BE2C (cell line): ENCODE data around the gene RELT.

Experiments used
- DNase-seq: peaks from one replicate; pipeline ENCODE4 v3.0.0-alpha.2; 2020
- H3K27me3 ChIP-seq: fragments of 250-450 bp; sonication (Bioruptor Pico); 2 replicates; pipeline ENCODE4 v1.5.1; 2020; ENCODE audit warnings: mild to moderate bottlenecking
- H3K36me3 ChIP-seq: fragments of 250-450 bp; sonication (Bioruptor Pico); 2 replicates; pipeline ENCODE4 v1.5.1; 2020; ENCODE audit warnings: mild to moderate bottlenecking
- H3K4me1 ChIP-seq: fragments of 250-450 bp; sonication (Bioruptor Pico); 2 replicates; pipeline ENCODE4 v1.5.1; 2020
- H3K4me3 ChIP-seq: 2 replicates; pipeline ENCODE4 v1.5.1; 2011; ENCODE audit warnings: low read depth, low read length
- H3K9me3 ChIP-seq: fragments of 250-450 bp; sonication (Bioruptor Pico); 2 replicates; pipeline ENCODE4 v1.5.1; 2020
- TF ChIP-seq, protein P1 (sequence below): IDR thresholded peaks from 2 replicates; pipeline ENCODE4 v1.5.1; 2012; ENCODE audit warnings: mild to moderate bottlenecking, low read depth, low read length

RELT gene

DNA sequence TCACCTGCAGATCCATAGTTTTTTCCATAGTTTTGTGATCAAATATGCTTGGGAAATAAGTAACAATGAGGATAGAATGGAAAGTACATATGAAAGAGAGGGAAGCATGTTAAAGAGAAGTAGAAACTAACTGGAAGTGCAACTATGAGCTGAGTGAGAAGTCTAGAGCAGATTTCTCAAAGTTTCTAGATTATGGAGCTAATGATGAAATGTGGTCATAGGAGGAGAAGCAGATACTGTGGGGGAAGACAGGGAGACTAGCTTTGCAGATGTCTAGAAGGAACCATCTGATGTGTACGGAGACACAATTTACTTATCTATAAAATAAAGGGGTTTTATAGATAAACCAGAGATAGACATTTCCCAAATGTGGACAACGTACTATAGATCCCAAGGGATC, 37.1 kb downstream of the RELT start:
- H3K4me1 ChIP-seq, result peaks cover 5% of the 10 kb centered on the region
- TF ChIP-seq, protein P1, sequence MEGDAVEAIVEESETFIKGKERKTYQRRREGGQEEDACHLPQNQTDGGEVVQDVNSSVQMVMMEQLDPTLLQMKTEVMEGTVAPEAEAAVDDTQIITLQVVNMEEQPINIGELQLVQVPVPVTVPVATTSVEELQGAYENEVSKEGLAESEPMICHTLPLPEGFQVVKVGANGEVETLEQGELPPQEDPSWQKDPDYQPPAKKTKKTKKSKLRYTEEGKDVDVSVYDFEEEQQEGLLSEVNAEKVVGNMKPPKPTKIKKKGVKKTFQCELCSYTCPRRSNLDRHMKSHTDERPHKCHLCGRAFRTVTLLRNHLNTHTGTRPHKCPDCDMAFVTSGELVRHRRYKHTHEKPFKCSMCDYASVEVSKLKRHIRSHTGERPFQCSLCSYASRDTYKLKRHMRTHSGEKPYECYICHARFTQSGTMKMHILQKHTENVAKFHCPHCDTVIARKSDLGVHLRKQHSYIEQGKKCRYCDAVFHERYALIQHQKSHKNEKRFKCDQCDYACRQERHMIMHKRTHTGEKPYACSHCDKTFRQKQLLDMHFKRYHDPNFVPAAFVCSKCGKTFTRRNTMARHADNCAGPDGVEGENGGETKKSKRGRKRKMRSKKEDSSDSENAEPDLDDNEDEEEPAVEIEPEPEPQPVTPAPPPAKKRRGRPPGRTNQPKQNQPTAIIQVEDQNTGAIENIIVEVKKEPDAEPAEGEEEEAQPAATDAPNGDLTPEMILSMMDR, result no peak
- no peak overlapping the region for H3K4me3 ChIP-seq
- no peaks in the 10 kb centered on the region for H3K9me3 ChIP-seq
- H3K36me3 ChIP-seq, result peaks cover 15% of the 10 kb centered on the region
- no peak for DNase-seq
- H3K27me3 ChIP-seq, result no peaks in the 10 kb centered on the region

DNA sequence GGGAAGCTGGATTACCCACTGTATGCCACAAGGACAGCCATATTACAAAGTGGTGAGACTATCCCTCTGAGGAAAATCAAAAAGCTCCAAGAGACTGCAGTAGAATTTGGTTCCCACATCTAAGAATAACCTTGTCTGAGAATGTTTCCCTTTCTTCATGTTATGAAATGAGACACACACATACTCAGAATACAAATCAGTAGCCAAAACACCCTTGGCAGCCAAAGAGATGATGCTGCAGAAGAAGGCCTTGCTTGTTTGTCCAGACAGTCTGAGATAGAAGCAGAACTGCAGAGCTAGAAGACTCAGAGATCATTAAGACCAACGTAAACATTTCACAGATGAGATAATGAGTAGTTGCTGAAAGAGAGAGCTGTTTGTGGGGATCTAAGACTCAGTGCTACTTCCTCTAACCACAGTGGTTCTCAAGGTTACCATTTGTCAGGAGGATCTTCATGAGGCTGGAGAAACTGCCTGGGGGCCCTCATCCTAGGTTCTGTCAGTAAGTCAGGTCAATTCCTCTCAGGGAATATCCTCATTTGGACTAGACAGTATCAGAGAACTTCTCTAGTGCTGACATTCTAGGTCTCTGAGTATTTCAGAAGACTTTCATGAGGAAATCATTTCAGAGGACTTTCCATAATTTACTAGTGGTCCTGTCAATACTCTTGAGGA, 38.9 kb downstream of the RELT start:
- DNase-seq, result no peak
- H3K27me3 ChIP-seq, result no peaks in the 10 kb centered on the region
- H3K36me3 ChIP-seq, result peaks cover 12% of the 10 kb centered on the region
- H3K9me3 ChIP-seq, result no peaks in the 10 kb centered on the region
- no peak overlapping the region for H3K4me3 ChIP-seq
- TF ChIP-seq, protein P1, result no peak
- H3K4me1 ChIP-seq, result peaks cover 5% of the 10 kb centered on the region

- TF ChIP-seq, protein P1, result no peak
- Histone ChIP-seq H3K36me3 (peaks cover 7% of the 10 kb centered on the region), H3K4me3 (no peak overlapping the region), H3K27me3 (no peaks in the 10 kb centered on the region), H3K4me1 (peaks cover 5% of the 10 kb centered on the region), H3K9me3 (no peaks in the 10 kb centered on the region)
- DNase-seq, result no peak
Measured at GRCh38 chr11:73415854-73416615, 39.8 kb downstream of the RELT start.

- H3K4me3 ChIP-seq, result no peak overlapping the region
- H3K27me3 ChIP-seq, result no peaks in the 10 kb centered on the region
- H3K36me3 ChIP-seq, result peaks cover 7% of the 10 kb centered on the region
- TF ChIP-seq, protein P1, result no peak
- H3K9me3 ChIP-seq, result no peaks in the 10 kb centered on the region
- H3K4me1 ChIP-seq, result peaks cover 5% of the 10 kb centered on the region
- no peak for DNase-seq
Measured at GRCh38 chr11:73416786-73417185, 40.6 kb downstream of the RELT start.

- no peak for DNase-seq
- Histone ChIP-seq H3K4me1 (peaks cover 2% of the 10 kb centered on the region), H3K9me3 (no peaks in the 10 kb centered on the region), H3K36me3 (peaks cover 5% of the 10 kb centered on the region; the same call in 1 of the 2 replicates), H3K4me3 (no peak overlapping the region), H3K27me3 (no peaks in the 10 kb centered on the region)
- TF ChIP-seq, protein P1, result no peak
Measured at GRCh38 chr11:73420136-73420535, 43.9 kb downstream of the RELT start.

DNA sequence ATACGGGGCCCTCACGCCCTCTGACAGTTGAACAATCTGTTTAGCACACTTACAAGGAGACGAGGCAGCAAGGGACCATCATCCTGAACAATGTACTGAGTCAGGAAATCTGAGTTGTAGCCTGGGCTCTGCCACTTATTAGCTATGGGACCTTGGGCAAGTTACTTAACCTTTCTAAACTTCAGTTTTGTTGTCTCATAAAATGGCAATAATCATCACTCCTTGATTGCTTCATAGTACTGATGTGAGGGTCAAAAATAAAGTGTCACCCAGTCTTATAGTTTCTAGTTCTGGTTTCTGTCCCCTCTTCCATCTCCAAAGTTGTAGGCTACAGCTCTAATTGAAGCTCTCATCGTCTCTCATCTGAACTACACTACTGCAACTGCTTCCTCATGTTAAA, 46.7 kb downstream of the RELT start:
- H3K4me1 ChIP-seq, result no peaks in the 10 kb centered on the region
- peaks cover 5% of the 10 kb centered on the region; the same call in 1 of the 2 replicates for H3K36me3 ChIP-seq
- no peak for DNase-seq
- no peaks in the 10 kb centered on the region for H3K27me3 ChIP-seq
- H3K9me3 ChIP-seq, result no peaks in the 10 kb centered on the region
- TF ChIP-seq, protein P1, result no peak
- no peak overlapping the region for H3K4me3 ChIP-seq
